Smooth muscle cell of the pulmonary artery (primary cell): ENCODE measurements around the gene SNX33. TPM values are rescaled to one million over a fixed set of nuclear protein-coding genes. Genes with fewer than 3 reads are reported as not detected.

Experiments used
- total RNA-seq: library from RNA; depleted of rRNA; stranded (reverse); fragments of >200 nt; gene quantifications from 2 replicates; pipeline ENCODE4 v1.2.3, GENCODE V29; 2014

Gene SNX33, protein sequence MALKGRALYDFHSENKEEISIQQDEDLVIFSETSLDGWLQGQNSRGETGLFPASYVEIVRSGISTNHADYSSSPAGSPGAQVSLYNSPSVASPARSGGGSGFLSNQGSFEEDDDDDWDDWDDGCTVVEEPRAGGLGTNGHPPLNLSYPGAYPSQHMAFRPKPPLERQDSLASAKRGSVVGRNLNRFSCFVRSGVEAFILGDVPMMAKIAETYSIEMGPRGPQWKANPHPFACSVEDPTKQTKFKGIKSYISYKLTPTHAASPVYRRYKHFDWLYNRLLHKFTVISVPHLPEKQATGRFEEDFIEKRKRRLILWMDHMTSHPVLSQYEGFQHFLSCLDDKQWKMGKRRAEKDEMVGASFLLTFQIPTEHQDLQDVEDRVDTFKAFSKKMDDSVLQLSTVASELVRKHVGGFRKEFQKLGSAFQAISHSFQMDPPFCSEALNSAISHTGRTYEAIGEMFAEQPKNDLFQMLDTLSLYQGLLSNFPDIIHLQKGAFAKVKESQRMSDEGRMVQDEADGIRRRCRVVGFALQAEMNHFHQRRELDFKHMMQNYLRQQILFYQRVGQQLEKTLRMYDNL
- total RNA-seq = 52.8 and 55.1 TPM in 2 replicates

DNA sequence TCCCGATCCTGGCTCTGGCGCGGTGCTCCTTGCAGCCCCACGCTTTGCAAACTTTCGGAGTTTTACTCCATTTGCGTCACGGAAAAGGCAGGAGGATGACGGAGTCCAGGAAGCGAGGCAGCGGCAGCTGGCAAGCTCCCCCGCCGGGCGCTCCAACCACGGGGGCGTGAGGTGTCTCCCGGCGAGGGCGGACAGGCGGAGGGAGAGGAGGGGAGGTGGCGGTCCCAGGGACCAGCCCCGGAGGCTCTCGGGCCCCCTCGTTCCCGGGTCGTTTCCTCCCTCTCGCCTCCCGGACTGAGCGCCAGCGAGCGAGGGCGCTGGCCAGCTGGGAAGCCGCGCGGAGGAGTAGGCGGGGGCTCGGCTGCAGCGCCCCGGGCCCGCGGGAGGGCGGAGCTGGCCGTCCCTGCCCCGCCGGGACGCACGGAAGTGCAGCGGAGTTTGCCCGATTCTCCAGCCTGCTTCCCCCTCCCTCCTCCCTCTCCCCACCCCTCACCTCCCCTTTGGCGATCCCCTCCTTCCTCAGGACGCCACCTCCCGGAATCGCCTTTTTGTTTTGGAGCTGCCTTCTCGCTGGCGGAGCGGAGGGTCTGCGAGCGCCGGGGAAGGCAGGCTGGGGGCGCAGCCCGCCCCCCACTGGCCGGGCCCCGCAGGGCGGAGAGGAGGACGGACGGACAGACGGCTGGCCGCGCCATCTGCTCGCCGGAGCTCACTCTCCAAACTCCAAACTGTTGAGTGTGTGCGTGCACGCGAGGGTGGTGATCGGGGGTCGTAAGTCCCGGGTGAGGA lies at the start of gene SNX33:
TSS of gene SNX33 (plus strand) at position 543 of the 786 bp plus-strand sequence. CDS start 1,191 bp downstream, outside the sequence.

DNA sequence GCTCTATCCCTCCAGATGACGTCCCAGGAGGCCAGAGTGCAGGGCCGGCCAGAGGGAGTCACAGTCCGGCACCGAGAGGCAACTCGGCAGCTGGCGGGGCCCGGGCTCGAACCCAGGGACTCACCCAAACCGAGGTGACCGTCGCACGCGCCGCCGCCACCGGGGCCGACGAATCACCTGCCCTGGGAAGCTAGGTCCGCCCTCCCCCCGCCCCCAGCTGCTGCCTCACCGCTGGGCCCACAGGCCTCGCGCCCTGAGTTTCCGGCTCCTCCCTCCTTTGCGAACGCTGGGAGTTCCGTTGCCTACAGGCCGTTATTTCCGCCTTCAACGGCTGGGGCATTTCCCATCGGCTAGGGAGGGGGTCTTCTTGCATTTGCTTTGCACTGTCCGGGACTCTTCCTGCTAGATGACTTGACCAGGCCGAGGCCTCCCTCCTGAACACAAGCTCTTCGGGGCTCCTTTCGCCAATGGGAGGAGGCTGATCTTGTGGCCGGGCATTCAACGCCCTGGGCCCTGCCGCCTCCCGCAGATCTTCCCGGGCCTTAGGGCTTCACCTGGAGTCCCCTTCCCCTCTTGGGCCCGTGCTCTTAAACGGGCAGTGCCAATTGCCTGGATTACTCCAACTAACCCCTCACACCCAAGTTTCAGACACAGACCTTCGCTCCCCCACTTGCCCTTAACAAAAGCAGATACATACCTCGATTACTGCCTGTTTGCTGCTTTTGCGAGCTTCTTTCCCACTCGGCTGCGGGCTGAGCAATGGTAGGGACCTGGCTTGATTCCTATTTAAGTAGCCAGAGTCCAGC lies 22.0 kb upstream of the SNX33 start, which contains the start of gene SNUPN:
TSS of gene SNUPN (minus strand) at position 184 of the 806 bp plus-strand sequence. CDS start 4,674 bp downstream, outside the sequence.

DNA sequence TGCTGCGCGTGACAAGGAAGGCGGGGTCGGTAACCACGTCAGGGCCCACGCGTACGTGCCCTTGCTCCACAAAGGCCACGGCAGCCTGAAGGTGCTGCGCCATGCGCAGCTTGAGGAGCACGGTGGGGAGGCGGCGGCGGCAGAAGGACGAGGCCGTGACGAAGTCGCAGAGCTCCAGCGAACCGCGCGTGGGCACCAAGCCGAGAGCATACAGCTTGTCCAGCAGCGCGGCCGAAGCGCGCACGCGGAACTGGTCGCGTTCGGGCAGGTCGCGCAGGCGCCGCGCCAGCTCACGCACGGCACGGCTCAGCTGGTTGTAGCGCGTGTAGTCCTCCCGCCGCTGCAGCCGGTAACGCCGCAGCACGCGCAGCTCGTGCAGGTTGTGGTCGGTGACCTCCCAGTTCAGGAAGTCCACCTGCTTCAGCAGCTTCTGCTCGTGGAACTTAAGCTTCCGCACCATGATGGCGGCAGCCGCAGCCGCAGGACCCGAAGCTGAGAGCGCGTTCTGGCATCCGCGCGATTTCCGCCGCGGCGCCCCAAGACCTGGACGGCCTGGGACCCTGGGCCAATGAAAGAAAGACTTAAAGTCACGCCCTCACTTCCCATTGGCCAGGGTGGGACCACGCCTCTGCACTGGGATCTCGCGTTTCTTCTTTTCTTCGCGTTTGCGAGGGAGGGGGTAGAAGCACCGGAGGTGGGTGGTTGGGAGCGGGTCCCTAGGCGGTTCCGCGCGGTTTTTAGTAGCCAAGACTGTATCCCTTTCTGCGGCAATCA lies 7.8 kb upstream of the SNX33 start, which contains the start of gene IMP3:
TSS of gene IMP3 (minus strand) at position 516 of the 774 bp plus-strand sequence. CDS start at position 460, 56 bp downstream.

Other genes with a start within 250 kb of the SNX33 start
- 25.5 and 29.3 TPM in 2 replicates for gene SIN3A, start 196.2 kb upstream of the SNX33 start, total RNA-seq
- 27.6 and 34.4 TPM in 2 replicates for gene PTPN9, start 68.6 kb upstream of the SNX33 start, total RNA-seq
- 27.9 and 33.1 TPM in 2 replicates for gene SNUPN, start 22.2 kb upstream of the SNX33 start, total RNA-seq
- 70.4 and 81.4 TPM in 2 replicates for gene IMP3, start 7.7 kb upstream of the SNX33 start, total RNA-seq
- gene CSPG4, start 64.9 kb downstream of the SNX33 start, total RNA-seq = 193 and 328 TPM in 2 replicates
- 58.6 and 61.5 TPM in 2 replicates for gene UBE2Q2, start 195.5 kb downstream of the SNX33 start, total RNA-seq